ENCODE results near the gene CMSS1.
A peak's percentile ranks its signal among the peaks of the same experiment; 100 is the strongest.

CMSS1 gene

DNA sequence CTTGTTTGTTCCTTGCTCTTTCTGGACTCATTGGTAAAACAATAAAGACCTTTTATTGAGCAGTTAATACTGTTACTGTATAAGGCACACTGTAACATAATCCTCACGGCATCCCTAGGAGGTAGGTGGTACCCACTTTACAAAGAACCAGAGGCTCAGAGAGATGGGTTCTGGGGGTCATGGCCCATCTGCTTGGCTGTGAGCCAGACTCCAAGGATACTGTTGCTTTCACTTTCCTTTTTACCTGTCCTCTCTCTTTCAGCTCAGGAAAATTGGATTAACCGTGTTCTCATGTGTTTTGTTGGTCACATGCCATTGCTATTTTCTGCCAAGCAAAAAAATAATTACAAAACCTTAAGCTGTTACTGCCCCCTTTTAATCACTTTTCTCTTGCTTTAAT is 331.5 kb downstream of the CMSS1 start:
- DNase-seq (ENCODE audit: low read depth) = no peak

DNA sequence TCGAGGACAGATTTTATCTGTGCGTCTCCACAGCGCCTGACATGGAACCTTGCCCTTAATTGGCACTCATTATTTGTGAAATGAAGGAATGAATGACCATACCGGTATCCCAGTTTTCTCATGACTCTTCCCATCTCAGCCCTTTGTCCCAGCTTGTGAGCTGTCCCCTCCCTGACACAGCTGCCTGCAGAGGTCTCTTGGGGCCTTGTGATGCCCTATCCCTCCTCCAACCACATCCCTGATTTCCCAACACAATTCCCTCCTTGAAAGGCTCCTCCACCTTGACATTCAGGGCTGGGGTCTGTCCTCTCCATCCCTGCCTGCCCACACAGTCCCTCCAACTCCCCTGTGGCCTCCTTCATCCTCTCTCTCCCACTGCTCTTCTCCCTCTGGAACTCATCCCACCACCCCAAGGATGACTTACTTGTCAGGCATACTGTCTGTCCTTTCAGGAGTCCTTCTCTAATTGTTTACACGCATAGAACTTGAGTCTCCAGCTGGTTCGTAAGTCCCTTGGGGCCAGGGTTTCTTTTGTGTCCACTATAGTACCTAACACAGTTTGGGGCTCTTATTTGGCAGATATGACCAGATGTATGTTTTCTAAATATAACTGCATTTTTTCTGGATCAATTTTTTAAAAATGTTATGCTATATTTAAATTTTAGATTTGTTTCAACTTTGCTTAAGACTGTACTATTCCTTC is 332.2 kb downstream of the CMSS1 start:
- DNase-seq (ENCODE audit: low read depth) = no peak

DNA sequence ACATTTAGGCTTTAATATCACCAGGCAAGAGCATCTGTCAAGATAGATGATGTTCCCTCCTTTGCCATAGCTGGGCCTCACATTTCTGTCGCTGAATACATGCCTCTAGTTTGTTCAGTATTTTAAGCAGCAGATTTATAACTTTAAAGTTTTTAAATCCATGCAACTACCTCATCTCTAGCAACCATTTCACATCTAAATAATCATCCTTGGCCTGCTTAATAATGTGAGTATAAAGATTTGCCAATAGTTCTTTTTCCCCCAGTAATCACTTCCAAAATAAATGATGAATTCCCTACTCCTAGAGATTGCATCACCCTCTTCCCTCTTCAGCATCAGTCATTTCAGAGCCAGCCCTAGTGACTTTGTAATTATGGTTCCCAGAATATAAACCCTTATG is 332.8 kb downstream of the CMSS1 start:
- no peak for DNase-seq (ENCODE audit: low read depth)

DNA sequence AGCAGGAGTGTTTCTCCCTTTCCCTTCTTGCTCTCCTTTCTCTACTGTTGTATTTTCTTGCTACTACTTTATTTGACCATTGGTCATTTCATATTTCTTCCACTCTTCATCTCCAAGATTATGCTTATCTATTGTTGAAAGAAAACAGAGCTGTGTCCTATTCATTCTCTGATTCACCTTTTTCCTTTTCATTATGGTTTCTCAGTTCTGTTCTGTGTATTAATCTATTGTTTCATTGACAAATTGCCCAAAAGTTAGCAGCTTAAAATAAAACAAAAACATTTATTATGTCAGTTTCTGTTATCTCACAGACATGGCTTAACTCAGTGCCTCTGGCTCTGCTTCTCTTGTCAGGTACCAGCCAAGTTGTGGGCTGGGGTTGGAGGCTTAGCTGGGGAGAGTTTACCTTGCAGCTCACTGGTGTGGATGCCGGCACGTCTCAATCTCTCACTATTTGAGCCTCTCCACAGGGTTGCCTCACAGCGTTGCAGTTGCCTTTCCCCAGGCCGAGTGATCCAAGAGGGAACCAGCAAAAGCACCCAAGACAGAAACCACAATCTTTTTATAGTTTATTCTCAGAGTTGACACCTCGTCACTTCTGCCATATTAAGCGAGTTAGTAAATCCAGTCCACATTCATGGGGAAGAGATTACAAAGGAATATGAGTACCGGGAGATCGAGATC is 333.5 kb downstream of the CMSS1 start:
- no peak for DNase-seq (ENCODE audit: low read depth)

DNA sequence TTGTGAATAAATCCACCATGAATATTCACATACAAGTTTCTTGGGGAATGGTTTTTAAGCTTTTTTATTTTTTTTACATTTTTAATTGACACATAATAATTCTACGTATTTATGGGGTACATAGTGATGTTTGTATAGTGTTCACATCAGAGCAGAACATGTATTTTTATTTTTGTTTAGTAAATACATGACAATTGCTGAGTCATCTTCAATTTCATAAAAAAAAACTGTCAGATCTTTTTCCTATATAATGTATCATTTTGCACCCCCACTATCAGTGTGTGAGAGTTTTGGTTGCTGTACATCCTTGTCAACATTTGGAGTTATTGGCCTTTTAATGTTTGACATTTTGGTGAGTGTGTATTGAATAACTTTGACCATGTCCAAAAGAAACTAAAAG is 336.5 kb downstream of the CMSS1 start:
- no peak for DNase-seq (ENCODE audit: low read depth)

DNA sequence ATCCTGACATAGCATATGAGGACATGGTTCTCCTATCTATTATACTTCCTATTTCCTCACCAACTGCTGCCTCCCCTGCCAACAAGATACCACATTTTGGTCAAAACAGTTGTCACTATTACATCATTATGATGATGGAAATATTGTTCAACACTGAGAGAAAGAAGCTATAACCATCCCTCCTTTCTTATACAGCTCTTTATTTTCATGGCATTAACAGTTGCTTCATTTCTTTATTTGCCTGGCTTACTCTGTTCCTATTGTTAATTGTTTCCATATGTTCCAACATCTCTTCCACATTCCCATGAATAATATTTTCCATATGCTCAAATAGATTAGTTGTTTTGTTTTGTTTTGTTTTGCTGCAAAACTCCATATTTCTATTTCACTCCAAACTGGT is 337.5 kb downstream of the CMSS1 start:
- no peak for DNase-seq (ENCODE audit: low read depth)

DNA sequence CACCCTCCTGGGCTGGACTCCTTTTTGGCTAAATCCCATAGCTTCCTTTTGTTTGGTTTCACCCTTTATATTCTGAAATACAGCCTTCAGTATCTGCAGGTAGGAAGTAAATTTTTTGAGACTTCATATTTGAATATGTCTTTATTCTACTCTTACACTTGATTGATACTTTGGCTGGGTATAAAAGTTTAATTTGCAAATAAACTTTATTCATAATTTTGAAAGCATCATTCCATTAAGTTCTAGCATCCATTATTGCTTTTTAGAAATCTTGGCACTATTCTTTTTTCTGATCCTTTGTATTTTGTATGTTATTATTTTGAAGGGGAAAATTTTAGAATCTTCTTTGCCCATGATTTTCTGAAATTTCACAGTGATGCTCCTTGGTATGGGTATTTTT is 337.9 kb downstream of the CMSS1 start:
- no peak for DNase-seq (ENCODE audit: low read depth)

DNA sequence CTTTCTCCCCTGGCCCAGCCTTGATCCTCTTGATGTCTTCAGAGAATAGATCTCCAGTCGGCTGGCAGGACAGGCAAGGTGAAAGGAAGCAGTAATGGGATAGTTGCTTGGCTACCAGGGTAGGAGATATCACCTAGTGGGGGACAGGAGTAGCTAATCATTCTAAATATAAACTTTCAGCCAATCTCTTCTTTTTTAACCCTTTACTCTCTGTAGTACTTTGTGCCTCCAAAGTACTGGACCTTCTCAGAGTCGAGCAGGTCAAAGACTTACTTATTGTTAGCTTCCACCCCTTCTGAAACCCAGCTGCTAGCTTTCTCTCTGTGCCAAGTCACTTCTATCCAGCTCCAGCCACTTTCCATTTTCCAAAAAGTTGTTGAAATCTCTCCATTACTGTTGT is 340.0 kb downstream of the CMSS1 start:
- no peak for DNase-seq (ENCODE audit: low read depth)

DNA sequence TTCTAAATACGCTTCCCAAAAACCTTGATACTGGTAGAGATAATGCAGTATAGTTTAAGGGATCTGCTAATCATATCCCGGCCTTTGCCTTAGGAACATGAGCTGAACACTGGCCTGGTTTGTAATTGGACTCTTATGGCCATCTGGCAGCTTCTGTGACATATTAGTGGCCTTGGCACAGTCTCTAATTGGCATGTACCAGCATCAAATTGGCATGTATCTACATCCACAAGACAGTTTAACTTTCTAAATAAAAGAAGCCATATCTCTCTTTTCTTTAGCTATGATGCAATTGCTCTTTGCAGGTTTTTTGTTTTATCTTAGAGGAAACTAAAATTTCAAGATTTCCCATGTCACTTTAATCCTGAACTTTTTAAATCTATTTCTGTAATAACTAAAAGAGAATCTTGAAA is 341.3 kb downstream of the CMSS1 start:
- DNase-seq (ENCODE audit: low read depth) = no peak

DNA sequence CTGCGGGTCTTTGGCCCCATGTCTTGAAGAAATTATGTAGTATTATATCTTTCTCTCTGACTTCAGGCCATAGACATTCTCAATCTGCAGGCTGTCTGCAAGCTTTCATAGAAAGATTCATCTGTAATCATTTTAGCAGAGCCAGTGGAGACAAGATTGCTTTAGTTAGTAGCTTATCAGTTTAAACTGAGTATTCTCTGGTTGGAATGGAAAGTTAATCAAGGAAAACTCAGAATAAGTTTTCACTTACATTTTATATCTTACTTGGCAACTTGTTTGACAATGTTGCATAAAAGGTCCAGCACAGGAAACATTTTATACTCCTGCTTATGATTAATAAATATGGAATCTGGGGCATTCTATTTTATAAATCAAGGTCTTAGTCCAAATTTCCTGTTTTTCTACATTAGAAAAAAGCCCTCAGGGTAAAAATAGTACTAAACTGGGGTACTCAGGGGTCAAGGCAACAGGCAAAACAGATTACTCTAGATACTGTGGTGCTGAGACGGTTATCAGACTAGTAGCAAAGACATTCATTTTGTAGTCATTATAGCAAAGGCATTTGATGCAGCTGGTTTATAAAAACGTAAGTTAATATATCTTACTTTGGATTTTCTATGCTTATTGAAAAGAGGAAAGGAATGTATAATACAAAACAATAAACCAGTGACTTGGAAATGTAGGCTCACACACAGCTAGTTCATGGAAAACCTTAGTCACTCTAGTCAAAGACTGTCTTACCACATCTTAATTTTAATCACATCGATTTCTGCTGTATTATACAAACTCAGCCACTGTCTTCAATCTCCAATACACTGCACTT is 341.9 kb downstream of the CMSS1 start:
- DNase-seq (ENCODE audit: low read depth) = peak; percentile 46

DNA sequence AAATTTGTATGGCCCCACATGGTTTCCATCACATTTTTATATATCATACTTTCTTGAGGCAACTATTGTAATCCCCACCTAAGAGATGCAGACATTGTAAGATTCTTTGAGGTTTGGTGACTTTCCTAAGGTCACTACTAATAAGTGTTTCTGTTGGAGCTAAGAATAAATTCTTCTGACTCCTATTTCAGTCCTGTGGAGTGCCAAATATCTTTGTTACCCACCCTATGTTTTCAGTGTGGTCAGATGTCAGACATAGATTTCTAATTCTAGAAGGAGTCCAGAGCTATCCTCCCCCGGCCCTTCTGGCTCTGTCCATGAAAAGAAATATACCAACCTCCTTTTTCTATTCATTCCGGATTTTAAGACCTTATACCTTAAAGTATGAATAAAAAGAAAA is 342.9 kb downstream of the CMSS1 start:
- no peak for DNase-seq (ENCODE audit: low read depth)

DNA sequence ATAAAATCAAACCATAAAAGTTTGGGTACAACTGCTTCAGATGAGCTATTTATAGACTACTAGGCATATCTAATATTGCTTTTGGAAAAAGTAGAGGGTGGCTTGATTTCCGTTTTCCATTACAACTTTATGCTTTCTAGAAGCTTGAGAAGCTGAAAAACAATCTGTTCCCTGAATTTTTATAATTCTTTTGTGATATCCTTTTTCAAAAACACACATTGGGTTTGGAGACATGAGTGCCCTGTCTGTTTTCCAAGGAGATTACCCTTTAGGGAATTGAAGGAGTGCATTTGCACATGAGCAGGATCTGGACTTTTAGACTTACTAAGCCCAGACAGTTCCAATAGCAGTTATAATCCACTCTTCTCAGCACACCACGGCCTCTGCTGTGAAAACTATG is 346.1 kb downstream of the CMSS1 start:
- no peak for DNase-seq (ENCODE audit: low read depth)

DNA sequence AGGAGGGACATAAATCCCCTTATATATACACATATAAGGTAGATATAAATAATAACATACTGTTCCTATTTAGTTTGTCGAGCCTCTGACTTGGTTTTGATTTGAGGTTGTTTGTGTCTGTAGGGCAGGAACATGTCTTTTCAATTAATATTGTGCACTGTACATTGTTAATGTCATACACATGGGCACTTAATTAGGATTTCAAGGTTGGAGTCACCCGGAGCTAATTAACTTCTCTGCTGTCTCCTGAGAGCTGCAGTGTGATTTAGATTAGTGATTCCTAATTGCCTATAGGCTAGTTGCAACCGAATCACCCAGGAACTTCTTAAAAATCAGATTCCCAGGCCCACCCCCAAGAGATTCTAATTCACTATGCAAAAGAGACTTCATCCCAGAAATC is 347.1 kb downstream of the CMSS1 start:
- no peak for DNase-seq (ENCODE audit: low read depth)

DNA sequence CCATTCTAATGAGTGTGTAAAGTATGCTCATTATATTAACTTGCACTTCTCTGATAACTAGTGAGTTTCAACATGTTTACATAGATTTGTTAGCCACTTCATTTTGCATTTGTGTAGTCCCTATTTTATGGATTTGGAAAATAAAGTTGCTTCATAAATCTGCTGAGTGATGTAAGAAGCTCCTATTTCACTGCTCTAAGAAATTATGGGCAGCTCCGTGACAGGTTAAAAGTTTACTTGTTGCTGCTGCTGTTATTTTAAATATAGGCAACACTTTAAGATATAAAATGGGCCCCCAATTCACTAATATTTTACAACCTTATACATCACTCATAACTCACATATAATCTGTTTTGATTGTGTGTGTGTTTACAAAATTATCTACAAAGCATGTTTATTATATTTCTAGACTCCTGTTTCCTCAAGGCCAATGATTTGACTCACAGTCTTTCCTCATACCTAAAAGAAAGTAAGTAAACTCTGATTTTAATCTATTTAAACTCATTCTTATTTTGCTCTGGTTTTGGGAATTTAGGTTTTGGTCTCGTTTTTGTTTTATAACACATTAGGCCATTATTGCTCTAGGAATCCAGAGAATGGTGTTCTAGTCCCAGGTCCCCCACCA is 348.4 kb downstream of the CMSS1 start:
- no peak for DNase-seq (ENCODE audit: low read depth)

DNA sequence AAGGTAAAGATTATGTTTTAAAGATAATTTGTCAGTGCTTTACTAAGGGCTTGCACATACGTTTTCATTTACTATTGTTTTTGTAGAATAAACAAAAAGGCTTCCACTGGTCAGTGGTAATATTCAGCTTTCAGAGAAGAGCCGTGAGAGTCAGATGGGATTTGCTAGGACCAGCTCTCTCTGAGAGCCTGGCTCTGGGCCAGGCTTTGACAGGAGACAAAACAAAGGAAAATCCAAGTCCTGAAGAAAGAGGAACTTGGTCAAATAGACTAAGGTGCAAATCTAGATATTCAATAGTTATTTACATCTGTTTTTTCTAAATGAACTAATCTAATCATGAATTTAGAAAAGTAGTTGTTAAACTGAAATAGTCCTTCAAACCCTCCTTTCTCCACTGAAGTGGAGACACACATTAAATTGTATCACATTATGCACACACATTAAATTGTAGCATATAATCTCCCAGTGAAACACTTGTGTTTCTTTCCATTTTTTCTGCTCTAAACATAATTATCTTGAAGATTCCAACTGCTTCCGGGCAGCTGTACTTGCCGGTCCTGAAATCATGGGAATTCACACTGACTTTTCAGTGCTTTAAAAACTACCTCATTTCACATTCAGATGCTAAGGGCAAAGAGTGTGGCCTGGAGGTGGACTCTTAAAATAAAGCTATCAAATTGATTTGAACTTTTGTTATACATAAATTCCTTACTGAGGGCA is 351.7 kb downstream of the CMSS1 start:
- DNase-seq (ENCODE audit: low read depth) = no peak

DNA sequence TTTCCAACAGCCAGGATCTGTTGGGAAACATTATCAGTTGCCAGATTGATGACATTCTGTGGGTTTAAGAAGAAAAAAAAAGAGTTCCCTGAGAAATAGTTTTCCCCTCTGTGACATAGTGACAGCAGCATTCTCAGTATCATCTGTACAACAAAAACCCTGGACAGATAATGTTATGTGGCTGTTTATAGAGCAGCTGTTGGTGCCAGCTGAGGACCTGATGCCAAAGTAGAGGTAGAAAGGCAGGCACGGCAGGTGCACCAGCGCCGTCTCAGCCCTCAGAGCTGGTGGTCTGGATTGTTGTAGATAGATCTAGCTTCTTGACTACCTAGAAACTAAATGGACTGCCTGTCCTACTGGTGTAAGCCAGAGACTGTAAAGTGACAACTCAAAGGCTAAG is 352.8 kb downstream of the CMSS1 start:
- DNase-seq (ENCODE audit: low read depth) = no peak

DNA sequence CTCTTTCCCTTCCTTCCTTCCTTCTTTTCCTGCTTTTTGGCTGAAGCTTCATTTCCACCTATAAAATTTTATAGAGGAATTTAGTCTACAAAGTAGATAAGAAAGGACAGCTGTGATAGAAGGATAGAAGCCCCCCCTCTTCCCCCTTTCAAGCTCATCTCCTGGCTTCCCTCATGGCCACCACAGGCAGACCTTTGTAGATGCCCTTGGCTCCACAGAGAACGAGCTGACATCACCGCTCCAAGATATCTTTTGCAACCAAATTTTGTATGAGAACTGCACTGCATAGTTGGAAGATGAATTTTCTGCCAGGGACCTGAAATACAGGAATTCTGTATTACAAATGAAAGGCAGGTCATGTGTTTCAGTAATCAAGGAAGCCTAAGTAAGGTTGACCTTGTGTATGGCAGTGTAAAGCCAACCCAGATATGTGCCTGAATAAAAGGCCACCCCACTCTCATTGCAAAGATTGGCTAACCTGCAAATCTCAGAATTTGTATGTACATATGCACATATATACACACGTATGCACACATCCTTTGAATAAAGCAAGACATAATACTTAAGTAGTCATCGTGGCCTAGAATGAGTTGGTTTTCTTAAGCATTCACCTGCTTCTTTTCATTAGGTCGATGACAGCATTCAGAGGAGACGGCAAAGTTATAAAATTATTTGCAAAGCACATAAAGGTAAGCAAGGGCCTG is 353.7 kb downstream of the CMSS1 start:
- DNase-seq (ENCODE audit: low read depth) = no peak

DNA sequence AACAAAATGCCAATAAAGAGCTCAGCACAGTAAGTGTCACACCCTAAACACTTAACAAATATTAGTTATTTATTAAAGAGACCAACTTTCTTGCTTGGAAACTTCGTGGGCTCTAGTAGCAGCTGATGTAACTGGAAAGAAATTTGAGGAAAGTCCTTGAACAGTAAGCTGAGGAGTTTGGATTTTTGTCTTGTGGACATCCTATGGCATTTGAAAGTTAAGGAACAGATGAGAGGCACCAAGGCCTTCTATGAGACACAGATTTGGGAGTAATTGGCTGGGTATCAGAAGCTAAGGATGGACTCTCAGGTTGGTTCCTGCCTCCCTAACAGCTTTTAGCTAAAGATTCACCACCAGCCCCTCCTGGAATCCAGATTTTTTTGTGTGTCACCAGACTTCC is 356.3 kb downstream of the CMSS1 start:
- no peak for DNase-seq (ENCODE audit: low read depth)

DNA sequence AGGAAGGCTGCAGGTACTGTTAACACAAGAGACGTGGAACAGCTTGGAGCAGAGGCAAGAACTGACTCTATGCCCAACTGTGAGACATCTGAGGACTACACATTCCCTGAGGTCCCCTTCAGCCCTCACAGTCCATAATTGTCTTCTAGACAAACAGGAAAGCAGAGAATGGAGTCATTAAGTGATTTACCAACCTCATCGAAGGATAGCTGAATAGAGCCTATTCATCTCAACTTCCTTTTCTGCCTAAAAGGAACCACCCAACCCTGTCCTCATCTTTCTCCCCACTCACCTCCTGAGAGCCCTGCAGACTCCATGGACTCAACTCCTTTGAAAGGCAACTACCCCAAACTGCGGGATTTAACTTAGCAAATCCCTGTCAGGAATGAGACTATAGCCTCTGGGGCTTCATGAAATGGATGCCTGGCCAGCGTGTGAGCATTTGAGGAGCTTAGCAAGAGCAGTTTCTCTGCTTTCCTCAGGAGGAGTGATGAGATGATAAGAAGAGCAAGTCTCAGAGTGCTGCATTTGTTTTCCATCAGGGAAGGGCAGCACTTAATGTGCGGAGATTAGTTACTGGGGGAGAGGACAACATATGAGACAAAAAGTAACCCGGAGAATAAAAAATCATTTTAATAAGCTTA is 358.1 kb downstream of the CMSS1 start:
- DNase-seq (ENCODE audit: low read depth) = no peak

DNA sequence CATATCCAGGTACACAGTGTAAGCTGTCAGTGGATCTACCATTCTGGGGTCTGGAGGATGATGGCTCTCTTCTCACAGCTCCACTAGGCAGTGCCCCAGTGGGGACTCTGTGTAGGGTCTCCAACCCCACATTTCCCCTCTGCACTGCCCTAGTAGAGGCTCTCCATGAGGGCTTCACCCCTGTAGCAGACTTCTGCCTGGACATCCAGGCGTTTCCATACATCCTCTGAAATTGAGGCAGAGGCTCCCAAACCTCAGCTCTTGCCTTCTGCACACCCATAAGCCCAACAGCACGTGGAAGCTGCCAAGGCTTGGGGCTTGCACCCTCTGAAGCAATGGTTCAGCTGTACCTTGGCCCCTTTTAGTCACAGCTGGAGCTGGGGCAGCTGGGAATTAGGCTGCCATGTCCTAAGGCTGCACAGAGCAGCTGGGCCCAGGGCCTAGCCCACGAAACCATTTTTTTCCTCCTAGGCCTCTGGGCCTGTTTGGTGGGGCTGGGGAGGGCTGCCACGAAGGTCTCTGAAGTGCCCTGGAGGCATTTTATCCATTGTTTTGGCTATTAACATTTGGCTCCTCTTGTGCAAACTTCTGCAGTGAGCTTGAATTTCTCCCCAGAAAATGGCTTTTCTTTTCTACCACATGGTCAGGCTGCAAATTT is 362.2 kb downstream of the CMSS1 start:
- DNase-seq (ENCODE audit: low read depth) = no peak

Measured in non-pigmented ciliary epithelial cell (primary cell).